SK-N-SH (cell line): Measurements from ENCODE around the gene PLXND1. TPM values are rescaled to one million over a fixed set of nuclear protein-coding genes. Genes with fewer than 3 reads are reported as not detected.

ENCODE experiments used
- CTCF ChIA-PET: fragments of 300-600, 350-600 bp; formaldehyde crosslinking; extraction: SDS; loops from one replicate; lab custom pipeline; 2021; lab: Yijun Ruan, JAX
- POLR2A ChIA-PET: fragments of 350-600 bp; sonication (Branson Sonifier 250); formaldehyde crosslinking; extraction: SDS; loops from one replicate; lab custom pipeline; 2020; ENCODE audit warnings: antibody characterized with exemption, inconsistent platforms; lab: Yijun Ruan, JAX
- DNase-seq: peaks from one replicate; pipeline ENCODE4 v3.0.0; 2012
- H2AFZ ChIP-seq: fragments of 200-600 bp; sonication (generic); 2 replicates; pipeline ENCODE4 v1.8.1; 2016; ENCODE audit warnings: antibody characterized with exemption, mild to moderate bottlenecking, low read depth
- H3F3A ChIP-seq: fragments of 200-600 bp; sonication (generic); replicated peaks from 2 replicates; pipeline ENCODE3; 2016; ENCODE audit warnings: antibody characterized with exemption, mild to moderate bottlenecking; ENCODE audit not compliant: insufficient read depth
- H3K27ac ChIP-seq, 2 experiments: fragments of 200-500 bp in 1 of 2; fragments of 200-600 bp in 1 of 2; sonication (Bioruptor generic) in 1 of 2; sonication (generic), shearing (Covaris generic) in 1 of 2; 2 replicates each; pipeline versions ENCODE4 v1.5.1 to v1.6.1; 2014 to 2016; ENCODE audit warnings: low read depth in 2 of 2, inconsistent platforms in 1 of 2, low read length in 1 of 2, mild to moderate bottlenecking in 1 of 2, mixed read lengths in 1 of 2
- H3K27me3 ChIP-seq: fragments of 200-600 bp; sonication (generic), shearing (Covaris generic); 2 replicates; pipeline ENCODE4 v1.6.1; 2016; ENCODE audit warnings: mixed run types; ENCODE audit not compliant: insufficient read depth
- H3K36me3 ChIP-seq, 2 experiments: fragments of 200-500 bp in 1 of 2; fragments of 200-600 bp in 1 of 2; sonication (Bioruptor generic) in 1 of 2; sonication (generic) in 1 of 2; replicated peaks in 1 of 2; 2 replicates each; pipeline versions ENCODE3 to v1.5.1; 2014 to 2016; ENCODE audit warnings: low read length in 1 of 2, mild to moderate bottlenecking in 1 of 2; ENCODE audit not compliant: insufficient read depth in 2 of 2, control insufficient read depth in 1 of 2
- H3K4me1 ChIP-seq, 2 experiments: fragments of 200-500 bp in 1 of 2; fragments of 200-600 bp in 1 of 2; sonication (Bioruptor generic) in 1 of 2; sonication (generic), shearing (Covaris generic) in 1 of 2; 2 replicates each; pipeline versions ENCODE4 v1.5.1 to v1.6.1; 2014 to 2016; ENCODE audit warnings: low read depth in 1 of 2, low read length in 1 of 2, mixed run types in 1 of 2; ENCODE audit not compliant: insufficient read depth in 2 of 2, control insufficient read depth in 1 of 2
- H3K4me2 ChIP-seq: fragments of 200-600 bp; sonication (generic), shearing (Covaris generic); 2 replicates; pipeline ENCODE4 v1.6.1; 2017; ENCODE audit warnings: mixed run types
- H3K4me3 ChIP-seq, 2 experiments: fragments of 200-500 bp in 1 of 2; fragments of 200-600 bp in 1 of 2; sonication (Bioruptor generic) in 1 of 2; sonication (generic), shearing (Covaris generic) in 1 of 2; 2 replicates each; pipeline versions ENCODE4 v1.5.1 to v1.8.1; 2014 to 2016; ENCODE audit warnings: low read depth in 2 of 2, inconsistent platforms in 1 of 2, low read length in 1 of 2, mild to moderate bottlenecking in 1 of 2, mixed read lengths in 1 of 2, moderate library complexity in 1 of 2
- H3K79me2 ChIP-seq: fragments of 200-600 bp; sonication (generic); 2 replicates; pipeline ENCODE4 v1.8.1; 2017; ENCODE audit warnings: mild to moderate bottlenecking; ENCODE audit not compliant: insufficient read depth
- H3K9ac ChIP-seq: fragments of 200-600 bp; sonication (generic); 2 replicates; pipeline ENCODE4 v1.6.1; 2017; ENCODE audit warnings: mixed run types
- H3K9me2 ChIP-seq: fragments of 200-600 bp; sonication (generic); 2 replicates; pipeline ENCODE4 v1.6.1; 2017; ENCODE audit warnings: mixed run types
- H3K9me3 ChIP-seq: fragments of 200-600 bp; sonication (generic); 2 replicates; pipeline ENCODE4 v1.6.1; 2017; ENCODE audit warnings: mixed run types, mild to moderate bottlenecking, moderate library complexity
- H4K20me1 ChIP-seq: fragments of 200-600 bp; sonication (generic); 2 replicates; pipeline ENCODE4 v1.6.1; 2017; ENCODE audit warnings: mild to moderate bottlenecking, mixed run types; ENCODE audit not compliant: insufficient read depth
- ELF1 ChIP-seq: IDR thresholded peaks from 2 replicates; pipeline ENCODE4 v1.4.0; 2012
- FOXM1 ChIP-seq: IDR thresholded peaks from 2 replicates; pipeline ENCODE4 v1.4.0; 2012; ENCODE audit warnings: low read depth, mild to moderate bottlenecking
- GATA2 ChIP-seq: sonication (generic); formaldehyde crosslinking; IDR thresholded peaks from 2 replicates; pipeline ENCODE4 v1.5.0; 2020; ENCODE audit warnings: mild to moderate bottlenecking, missing genetic modification reagents
- MAX ChIP-seq: IDR thresholded peaks from 2 replicates; pipeline ENCODE4 v1.4.0; 2012; ENCODE audit warnings: low read depth
- MXI1 ChIP-seq: IDR thresholded peaks from 2 replicates; pipeline ENCODE4 v1.6.1; 2012; ENCODE audit warnings: mild to moderate bottlenecking, low read depth, low read length, improper control_type of control experiment
- NFIC ChIP-seq: IDR thresholded peaks from 2 replicates; pipeline ENCODE4 v1.4.0; 2012; ENCODE audit warnings: borderline replicate concordance
- NRF1 ChIP-seq: IDR thresholded peaks from 2 replicates; pipeline ENCODE4 v1.6.1; 2012; ENCODE audit warnings: low read depth, mild to moderate bottlenecking, low read length
- POLR2AphosphoS5 ChIP-seq: IDR thresholded peaks from 2 replicates; pipeline ENCODE4 v1.6.1; 2012; ENCODE audit warnings: low read depth, low read length
- RAD21 ChIP-seq: IDR thresholded peaks from 2 replicates; pipeline ENCODE4 v1.6.1; 2012; ENCODE audit warnings: mild to moderate bottlenecking, low read length
- RCOR1 ChIP-seq: fragments of 150-350 bp; IDR thresholded peaks from 2 replicates; pipeline ENCODE4 v1.6.1; 2017; ENCODE audit warnings: antibody characterized with exemption, low read length
- SIN3A ChIP-seq: IDR thresholded peaks from 2 replicates; pipeline ENCODE4 v1.6.1; 2012; ENCODE audit warnings: low read depth, mild to moderate bottlenecking, low read length, moderate library complexity, borderline replicate concordance
- TCF12 ChIP-seq: IDR thresholded peaks from 2 replicates; pipeline ENCODE4 v1.4.0; 2012
- TEAD4 ChIP-seq: IDR thresholded peaks from 2 replicates; pipeline ENCODE4 v1.4.0; 2012; ENCODE audit warnings: mild to moderate bottlenecking, borderline replicate concordance; ENCODE audit not compliant: insufficient read depth
- USF1 ChIP-seq: IDR thresholded peaks from 2 replicates; pipeline ENCODE4 v1.4.0; 2012; ENCODE audit warnings: low read depth, borderline replicate concordance
- USF2 ChIP-seq: fragments of 150-350 bp; IDR thresholded peaks from 2 replicates; pipeline ENCODE4 v1.6.1; 2017; ENCODE audit warnings: antibody characterized with exemption, low read length, low read depth, borderline replicate concordance
- YY1 ChIP-seq: IDR thresholded peaks from 2 replicates; pipeline ENCODE4 v1.4.0; 2012; ENCODE audit warnings: low read depth, mild to moderate bottlenecking
- ZBTB33 ChIP-seq: IDR thresholded peaks from 2 replicates; pipeline ENCODE4 v1.4.0; 2012; ENCODE audit warnings: low read depth, borderline replicate concordance
- WGBS: methylation state at CpG from one replicate; pipeline ENCODE4 v1.1.6; 2017; ENCODE audit warnings: low lambda C conversion rate; 5-methylcytosine and 5-hydroxymethylcytosine counted together
- polyA plus RNA-seq, 3 experiments: library from polyadenylated mRNA; depleted of rRNA; stranded (reverse); fragments of >200 nt; gene quantifications; 2 replicates each; pipeline ENCODE4 v1.2.3, GENCODE V29; 2012

The PLXND1 gene
- polyA plus RNA-seq, 1 of the 3 experiments (the other 2 are of a cell fraction) = 53.5 TPM

GRCh38 chr3:129567176-129567705 is 39.2 kb downstream of the PLXND1 start:
- no peaks in the 10 kb centered on the region for H3K36me3 ChIP-seq
- H3K4me2 ChIP-seq = no peak overlapping the region
- no peaks in the 10 kb centered on the region for H3K9me2 ChIP-seq
- no peaks in the 10 kb centered on the region for H3K9me3 ChIP-seq
- ChIA-PET POLR2A (no interaction called here), CTCF (interaction anchor here (0.6 to 1.5 kb wide), 7 partner anchors 9 to 262 kb away, joined by 3 to 5 read pairs (median 3); no protein-coding TSS in a partner anchor)
- DNase-seq = peak; percentile 83
- no peak overlapping the region for H3K9ac ChIP-seq
- H4K20me1 ChIP-seq = no peaks in the 10 kb centered on the region
- H3K4me3 ChIP-seq = no peak overlapping the region
- WGBS = 75% methylated on average over 8 of the region's 18 CpGs
- no peak overlapping the region for H2AFZ ChIP-seq
- peaks cover 0 to 33% of the 10 kb centered on the region in 2 experiments; a peak in 1 of 4 replicates for H3K4me1 ChIP-seq
- no peak overlapping the region for H3K27ac ChIP-seq
- H3K27me3 ChIP-seq = no peaks in the 10 kb centered on the region
- H3F3A ChIP-seq = no peaks in the 10 kb centered on the region
- no peaks in the 10 kb centered on the region for H3K79me2 ChIP-seq
- TF ChIP-seq FOXM1 = no peak
- no peak for TF ChIP-seq RAD21
- no peak for TF ChIP-seq USF1
- TF ChIP-seq TCF12 = peak; percentile 80
- TF ChIP-seq MXI1 = no peak
- no peak for TF ChIP-seq GATA2
- TF ChIP-seq SIN3A = no peak
- no peak for TF ChIP-seq YY1
- TF ChIP-seq USF2 = no peak
- no peak for TF ChIP-seq ZBTB33
- peak; percentile 60; the same call in 1 of the 2 replicates for TF ChIP-seq RCOR1
- 0 out of 2 replicates have a peak, but pooled peaks have one; percentile 19 for TF ChIP-seq POLR2AphosphoS5
- no peak for TF ChIP-seq ELF1
- TF ChIP-seq MAX = no peak
- no peak for TF ChIP-seq TEAD4
- no peak; the same call in 1 of the 2 replicates for TF ChIP-seq NFIC
- no peak for TF ChIP-seq NRF1
- TF ChIP-seq, all 33 proteins: peak for 3
